Epidermal melanocyte (primary cell): Measurements from ENCODE around the gene CTNNA3.
"Not testable (repeated sequence)": the region's sequence is repeated elsewhere in the genome, so short reads cannot be mapped to it uniquely, and the experiment has no call there.

Experiments
- DNase-seq: peaks from one replicate; pipeline ENCODE4 v3.0.0; 2011; ENCODE audit warnings: low spot score; ENCODE audit not compliant: insufficient read length

CTNNA3 gene

DNA sequence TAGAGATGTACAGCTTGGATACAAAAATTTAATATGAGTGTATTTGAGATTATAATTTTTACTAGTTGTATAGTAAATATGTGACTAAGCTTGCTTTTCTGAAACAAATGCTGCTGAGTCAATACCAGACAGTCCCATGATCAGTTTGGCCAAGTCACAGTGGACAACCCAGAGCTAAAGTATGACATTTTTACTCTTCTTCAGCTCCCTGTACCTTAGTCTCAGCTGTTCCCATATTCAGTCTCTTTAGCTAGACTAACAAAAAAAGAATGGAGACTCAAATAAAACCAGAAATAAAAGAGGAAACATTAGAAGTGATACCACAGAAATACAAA is 189.3 kb downstream of the CTNNA3 start:
- DNase-seq = no peak

DNA sequence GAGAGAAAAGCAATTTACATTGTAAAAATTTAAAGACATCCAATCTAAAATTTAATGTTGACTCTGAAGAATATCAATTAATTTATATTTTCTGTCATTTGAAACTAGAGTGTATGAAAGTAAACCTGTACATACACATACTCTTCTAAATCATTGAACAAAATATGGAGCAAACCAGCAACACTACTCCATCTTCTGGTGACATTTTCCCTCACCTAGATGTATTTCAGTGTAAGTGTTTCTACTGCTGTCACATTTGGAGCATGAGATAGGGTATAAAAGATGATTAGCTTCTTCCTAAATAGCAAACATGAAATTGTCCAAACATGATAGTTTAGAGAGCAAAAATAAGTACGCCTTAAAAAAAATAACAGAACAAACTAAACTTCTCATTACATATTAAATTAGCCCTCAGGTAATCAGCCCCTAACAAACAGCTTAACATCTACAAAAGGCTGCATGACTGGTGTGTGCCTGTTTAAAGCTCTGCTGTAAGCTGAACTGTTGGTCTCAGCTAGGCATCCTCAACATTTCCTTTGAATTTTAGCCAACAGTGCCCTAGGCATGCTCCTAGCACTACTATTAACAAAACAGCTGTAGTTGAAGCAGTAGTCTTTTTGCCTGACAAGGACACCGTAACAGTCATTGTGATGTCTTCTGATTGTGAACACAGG is 189.8 kb downstream of the CTNNA3 start:
- no peak for DNase-seq

DNA sequence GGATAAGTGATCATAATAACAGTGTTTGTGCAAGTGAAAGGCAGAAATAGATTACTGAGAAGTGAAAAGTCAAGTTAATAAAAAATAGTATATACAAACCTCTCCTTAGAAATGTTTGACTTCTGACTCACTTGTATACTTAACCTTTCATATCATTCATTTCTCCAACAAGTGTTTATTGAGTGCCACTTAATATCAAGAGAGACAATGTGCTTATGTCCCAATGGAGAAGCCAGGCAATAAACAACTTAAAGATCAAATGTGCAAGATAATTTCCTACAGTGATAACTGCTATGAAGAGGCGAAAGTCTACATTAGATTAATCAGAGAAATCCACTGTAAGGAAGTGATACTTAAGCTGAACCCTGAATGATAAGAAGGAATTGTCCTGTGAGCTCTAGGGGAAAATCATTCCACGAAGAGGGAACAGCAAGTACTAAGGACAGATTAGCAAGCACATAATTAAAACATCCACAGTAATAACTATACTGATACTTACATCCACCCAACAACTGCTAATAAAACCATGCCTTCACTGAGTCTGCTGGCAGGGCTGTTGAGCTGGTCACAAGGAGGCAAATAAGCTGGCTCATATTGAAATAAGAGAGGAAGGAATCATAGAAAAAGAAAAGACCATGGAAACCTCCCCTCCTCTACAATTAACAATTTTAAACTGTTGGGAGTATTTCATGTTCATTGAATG is 203.5 kb downstream of the CTNNA3 start:
- no peak for DNase-seq

DNA sequence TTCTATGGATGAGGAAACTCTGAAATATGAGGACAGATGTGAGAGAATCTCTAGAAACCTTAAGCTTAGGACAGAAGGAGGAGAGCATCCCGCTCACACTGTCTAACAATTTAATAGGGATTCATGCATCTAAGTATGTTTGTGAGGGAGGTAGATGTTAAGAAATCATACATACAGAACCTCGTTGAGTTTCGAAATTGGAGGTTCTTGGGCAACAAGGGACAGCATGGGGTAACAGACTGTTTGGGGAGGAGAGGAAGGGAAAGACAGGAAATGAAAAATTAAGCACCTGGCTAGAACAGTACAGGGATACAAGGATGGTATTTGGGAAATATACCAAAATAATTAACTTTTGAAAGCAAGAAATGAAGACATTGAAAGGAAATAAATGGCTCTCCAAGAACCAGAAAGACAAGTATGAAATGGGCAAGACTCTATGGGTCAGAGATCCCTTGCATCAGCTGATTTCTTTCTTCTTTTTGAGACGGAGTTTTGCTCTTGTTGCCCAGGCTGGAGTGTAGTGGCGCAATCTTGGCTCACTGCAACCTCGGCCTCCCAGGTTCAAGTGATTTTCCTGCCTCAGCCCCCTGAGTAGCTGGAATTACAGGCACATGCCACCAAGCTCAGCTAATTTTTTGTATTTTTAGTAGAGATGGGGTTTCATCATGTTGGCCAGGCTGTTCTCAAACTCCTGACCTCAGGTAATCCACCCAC is 207.9 kb downstream of the CTNNA3 start:
- no peak for DNase-seq

DNA sequence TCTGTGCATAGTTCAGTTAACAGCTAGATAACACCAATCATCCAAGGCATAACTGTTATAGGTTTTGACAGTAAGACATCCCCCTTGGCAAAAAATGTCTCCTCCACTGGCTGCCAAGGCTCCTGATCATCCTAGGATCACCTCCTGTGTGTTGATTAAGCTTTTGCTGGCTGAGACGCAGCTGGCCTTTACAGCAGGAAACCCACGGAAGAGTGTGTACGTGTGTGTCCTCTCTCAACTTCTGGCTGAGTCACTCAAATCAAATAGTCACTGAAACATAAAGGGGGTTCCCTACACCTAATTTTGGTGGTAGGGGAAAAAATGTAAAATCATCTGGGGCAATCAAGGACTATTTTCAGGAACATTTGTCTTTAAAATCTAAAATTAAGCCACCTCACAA is 208.8 kb downstream of the CTNNA3 start:
- no peak for DNase-seq

DNA sequence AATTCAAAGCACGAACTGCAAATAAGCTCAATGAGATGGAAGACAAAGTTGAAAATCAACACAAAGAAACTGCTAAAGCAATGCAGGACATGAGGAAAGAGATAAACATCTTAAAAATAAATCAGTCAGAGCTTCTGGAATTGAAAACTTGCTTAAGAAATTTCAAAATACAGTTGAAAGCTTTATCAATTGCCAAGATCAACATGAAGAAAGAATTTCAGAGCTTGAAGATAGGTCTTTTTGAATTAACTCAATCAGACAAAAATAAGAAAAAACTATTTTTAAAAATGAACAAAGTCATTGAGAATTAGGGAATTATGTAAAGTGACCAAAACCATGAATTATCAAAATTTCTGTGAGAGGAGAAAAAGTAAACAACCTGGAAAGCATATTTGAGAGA is 218.1 kb downstream of the CTNNA3 start:
- no peak for DNase-seq

DNA sequence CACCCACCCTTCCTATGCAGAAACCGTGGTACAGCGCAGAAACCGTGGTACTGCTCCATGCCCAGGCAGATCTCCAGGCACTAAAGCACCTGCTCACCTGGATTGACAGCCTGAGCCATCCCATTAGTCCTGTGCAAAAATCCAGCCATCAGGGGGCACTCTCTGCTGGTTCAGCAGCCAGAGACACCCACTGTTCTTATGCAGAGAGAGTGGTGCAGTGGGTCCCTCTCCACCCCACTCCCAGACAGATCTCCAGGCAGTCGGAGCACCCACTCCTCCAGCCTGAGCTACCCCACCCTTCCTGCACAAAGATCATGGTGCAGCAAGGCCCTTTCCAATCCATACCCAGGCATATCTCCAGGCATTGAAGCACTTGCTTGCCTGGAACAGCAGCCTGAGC is 219.8 kb downstream of the CTNNA3 start:
- DNase-seq = no peak

DNA sequence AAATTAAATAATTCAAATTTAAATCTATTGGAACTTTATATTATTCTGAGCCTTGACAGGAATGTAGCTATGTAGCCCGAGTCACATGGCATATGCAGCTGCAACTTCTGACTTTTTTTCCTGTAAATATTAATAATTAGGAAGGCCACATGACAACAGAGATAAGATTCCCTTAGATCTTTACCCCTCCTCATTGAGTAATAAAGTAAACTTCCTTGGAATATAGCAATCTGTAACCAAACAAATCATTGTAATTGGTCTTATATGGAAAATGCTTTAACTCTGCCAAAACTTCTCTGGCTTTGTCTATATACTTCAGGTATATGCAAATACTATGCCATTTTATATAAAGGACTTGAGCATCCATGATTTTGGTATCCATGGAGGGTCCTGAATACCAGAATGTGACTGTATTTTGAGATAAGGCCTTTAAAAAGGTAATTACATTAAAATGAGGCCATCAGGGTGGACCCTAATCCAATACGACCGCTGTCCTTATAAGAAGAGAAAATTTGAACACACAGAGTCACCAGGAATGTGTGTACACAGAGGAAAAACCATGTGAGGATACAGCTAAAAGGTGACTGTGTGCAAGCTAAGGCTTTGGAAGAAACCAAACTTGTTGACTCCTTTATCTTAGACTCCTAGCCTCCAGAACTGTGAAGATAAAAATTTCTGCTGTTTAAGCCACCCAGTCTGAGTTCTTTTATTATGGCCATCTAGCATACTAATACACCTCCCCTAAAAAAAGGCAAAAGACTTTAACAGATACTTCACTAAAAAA is 222.0 kb downstream of the CTNNA3 start:
- no peak for DNase-seq

DNA sequence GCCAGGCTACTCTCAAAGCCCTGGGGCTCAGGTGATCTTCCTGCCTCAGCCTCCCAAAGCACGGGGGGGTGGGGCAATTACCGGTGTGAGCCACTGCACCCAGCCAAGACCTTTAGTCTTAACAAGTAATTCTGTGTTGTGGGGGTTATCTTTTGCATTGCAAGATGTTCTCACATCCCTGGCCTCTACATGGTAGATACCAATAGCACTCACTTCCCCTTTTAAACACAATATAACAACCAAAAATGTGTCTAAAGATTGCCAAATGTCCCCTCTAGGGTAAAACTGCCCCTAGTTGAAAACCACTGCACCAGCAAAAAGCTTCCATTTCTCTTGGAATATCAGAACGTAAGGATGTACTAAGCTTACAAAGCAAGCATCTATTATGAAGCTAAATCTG is 225.0 kb downstream of the CTNNA3 start:
- DNase-seq = no peak

DNA sequence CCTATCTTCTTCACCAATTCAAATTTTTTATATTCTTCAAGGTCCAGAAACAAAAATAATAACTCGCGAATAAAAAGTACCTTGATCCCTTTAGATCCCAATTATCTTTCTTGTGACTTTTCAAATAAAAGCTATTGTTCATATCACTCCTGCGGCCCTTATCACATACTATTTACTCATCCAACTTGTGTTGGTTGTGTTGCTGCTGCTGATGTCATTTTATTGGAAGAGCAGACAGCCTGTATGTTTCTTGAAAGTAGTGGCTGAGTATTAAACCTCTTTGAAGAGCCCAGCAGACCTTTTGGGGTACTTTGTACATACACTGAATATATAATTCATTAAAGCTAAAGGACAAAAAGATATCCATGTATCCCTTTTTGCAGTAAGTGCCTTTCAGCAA is 231.7 kb downstream of the CTNNA3 start:
- DNase-seq = no peak

DNA sequence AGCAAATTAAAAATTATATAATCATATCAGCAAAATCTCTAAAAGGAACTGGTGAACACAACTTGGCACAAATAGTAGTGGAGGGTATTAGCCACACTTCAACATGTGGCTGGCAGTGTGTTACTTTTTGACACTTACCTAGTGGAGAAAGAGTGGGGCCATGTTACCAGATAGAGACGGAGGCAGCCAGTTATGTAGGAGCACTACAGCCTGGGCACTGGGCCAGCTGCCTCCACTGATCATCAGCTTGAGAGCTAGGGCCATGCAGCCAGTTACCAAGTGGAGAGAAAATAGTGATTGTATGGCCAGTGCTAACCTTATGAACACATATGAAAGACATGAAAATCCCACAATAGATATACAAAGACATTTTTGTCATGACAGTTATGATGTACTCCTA is 243.1 kb downstream of the CTNNA3 start:
- DNase-seq = no peak

DNA sequence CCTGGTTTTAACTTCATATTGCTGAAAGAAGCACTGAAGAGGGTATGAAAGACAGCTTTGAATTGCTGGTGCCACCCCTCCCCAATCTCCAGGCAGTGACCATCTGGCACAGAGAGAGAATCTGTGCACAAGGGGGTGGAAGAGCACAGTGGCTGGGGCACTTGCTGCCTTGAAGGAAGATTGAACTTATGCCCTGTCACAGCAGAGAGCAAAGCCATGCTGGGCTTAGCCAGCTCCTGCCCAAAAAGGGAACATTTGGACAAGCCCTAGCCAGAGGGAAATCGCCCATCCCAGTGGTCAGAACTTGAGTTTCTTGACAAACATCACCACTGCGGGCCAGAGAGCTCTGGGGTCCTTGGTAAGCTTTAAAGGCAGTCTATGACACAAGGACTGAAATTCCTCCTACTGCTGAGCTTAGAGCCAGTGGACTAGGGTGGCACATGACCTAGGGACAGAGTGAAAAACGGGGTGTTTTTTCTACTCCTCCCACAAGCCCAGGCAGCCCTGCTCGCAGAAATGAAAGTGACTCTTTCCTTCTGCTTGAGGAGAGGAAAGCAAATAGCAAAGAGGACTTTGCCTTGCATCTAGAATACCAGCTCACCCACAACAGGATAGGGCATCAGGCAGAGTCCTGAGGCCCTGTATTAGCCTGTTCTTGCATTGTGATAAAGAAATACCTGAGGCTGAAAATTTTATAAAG is 257.2 kb downstream of the CTNNA3 start:
- DNase-seq = no peak

DNA sequence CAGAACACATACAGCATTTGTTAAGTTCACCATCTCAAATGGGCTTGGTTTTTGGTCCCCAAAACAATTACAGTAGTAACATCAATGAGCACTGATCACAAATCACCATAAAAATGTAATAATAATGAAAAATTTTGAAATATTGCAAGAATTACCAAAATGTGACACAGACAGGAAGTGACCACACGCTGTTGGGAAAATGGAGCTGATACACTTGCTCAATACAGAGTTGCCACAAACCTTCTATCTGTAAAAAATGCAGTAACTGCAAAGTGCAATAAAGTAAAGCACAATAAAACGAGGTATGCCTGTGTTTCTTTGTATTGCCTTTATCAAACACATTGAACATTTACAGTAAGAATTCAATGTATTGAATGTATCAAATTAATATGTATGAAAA is 262.7 kb downstream of the CTNNA3 start:
- DNase-seq = no peak

DNA sequence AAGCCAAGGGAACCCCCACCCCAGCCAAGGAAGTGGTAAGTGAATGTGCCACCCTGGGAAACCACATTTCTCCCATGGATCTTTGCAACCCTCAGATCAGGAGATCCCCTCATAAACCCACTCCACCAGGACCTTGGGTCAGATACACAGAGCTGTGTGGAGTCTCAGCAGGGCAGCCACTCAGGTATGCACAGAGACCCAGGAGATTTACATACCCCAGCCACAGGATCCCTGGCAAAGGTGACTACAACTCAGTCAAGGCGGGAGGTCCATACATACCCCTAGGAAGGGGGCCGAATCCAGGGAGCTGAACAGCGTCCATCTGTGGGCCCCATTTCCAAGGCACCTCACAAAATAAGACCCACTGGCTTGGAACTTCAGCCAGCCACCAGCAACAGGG is 293.4 kb downstream of the CTNNA3 start:
- DNase-seq = no peak

DNA sequence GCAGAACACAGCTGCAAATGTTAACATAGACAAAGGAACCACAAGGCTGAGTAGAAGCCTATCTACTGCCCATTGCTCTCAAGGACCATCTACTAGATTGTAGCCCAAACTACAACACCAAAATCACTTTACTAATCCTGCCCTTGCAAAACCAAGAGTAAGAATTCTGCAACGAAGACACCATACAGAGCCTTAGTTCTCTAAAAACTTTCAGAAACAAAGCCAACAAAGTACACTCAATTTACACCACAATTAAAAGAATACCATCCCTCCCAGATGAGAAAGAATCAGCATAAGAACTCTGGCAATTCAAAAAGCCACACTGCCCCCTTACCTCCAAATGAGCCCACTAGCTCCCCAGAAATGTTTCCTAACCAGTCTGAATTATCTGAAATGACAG is 294.3 kb downstream of the CTNNA3 start:
- DNase-seq = no peak

DNA sequence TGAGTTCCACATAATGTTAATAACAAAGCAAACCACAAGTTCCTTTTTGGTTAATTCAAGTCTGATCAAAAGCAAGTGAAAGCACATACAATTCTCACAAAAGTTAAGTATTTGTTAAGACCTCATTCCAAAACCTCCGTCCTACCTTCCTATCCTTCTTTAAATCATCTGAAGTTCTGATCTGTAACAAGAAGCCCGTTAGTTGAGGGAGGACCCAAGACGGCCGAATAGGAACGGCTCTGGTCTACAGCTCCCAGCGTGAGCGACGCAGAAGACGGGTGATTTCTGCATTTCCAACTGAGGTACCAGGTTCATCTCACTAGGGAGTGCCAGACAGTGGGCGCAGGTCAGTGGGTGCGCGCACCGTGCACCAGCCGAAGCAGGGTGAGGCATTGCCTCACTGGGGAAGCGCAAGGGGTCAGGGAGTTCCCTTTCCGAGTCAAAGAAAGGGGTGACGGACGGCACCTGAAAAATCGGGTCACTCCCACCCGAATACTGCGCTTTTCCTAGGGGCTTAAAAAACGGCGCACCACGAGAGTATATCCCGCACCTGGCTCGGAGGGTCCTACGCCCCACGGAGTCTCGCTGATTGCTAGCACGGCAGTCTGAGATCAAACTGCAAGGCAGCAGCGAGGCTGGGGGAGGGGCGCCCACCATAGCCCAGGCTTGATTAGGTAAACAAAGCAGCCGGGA is 309.0 kb downstream of the CTNNA3 start:
- DNase-seq = not testable (repeated sequence)

DNA sequence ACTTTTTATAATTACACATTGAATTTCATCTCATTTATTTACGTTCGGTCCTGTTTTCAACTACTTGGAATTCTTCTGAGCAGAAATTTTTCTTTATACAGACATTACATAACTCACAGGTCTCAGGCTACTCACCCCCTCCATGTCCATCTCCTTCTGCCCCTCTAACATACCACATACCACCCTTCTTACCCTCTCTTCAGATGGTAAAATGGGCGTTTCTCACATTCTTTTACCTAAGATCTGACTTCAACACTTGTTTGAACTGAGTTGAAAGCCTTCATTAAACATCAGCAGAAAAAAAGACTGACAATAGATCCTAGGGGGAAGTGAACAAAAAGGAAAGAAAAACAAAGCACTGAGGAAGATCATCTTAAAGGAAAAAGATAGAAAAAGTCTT is 309.7 kb downstream of the CTNNA3 start:
- DNase-seq = no peak

DNA sequence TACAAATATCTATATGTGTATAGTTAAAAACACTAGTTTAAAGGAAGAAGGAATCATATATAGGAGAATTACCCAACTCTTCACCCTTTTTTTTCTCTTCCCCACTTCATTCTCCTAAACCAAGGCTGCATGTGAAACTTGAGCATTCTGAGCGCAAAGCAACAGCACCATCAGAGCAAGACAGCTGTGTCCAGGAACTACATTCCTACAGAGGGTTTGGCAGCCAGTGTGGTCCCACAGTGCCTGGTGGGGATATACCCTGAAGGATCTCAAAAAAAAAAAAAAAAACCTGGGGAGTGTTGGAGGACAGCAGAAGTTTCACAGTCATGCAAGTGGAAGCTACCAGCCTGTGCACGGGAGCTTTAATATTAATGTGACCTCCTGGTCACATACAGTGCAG is 310.4 kb downstream of the CTNNA3 start:
- no peak for DNase-seq

DNA sequence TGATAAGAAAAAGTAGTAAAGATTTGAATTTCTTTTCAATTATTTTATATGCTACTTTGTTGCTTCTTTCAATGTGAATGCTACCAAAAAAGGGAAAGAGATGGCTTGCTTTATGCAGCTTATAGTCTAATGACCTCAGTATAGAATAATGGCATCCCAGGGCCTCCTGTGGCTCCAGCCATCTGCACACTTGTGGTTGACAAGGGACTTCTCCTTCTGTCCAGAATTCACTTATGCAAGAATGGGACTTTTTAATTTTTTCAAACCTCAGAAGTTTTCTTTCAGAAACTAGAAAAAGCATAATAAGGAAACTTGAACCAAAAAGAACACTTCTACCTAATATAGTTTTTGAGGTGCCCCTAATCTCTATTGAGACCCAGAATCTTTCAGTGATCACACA is 310.9 kb downstream of the CTNNA3 start:
- no peak for DNase-seq

DNA sequence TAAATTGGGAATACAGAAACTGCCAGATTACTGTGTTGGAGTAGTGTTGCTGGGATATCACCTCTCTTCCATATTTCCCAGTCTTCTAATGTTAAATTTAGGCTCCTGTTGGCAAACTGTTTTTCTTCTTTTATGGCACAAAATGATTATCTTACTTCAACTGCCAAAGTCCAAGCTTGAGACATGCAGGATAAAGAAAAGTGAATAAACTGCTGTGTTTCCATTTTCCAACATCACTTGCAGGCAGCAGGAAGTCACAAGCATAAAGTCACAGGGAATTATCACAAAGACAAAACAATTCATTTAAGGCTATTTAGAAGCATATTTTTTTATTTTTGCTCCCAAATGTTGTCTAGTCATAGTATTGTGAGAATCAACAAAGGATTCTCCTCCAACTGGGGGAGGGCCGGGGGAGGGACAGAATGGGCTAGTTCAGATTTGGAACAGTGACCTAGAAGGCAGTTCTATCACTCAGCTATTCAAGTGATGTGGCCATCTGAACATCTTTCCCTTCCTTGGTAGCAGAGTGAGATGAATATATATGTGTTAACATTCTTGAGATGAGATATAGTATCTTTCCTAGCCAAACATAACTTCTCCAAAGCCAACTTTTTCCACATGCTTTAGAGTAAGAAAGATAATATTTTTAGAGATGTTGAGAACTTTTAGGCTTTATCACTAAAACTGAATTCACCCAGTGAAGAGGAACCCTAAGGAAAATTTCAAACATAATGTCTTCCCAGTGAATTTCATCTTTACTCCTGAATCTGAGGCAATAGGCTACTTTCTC is 364.7 kb downstream of the CTNNA3 start:
- DNase-seq = no peak
